HCT116 (cell line): ENCODE data around the gene TDRD12. TPM values are rescaled to one million over a fixed set of nuclear protein-coding genes. Genes with fewer than 3 reads are reported as not detected.

Source experiments
- ATAC-seq: fragments of 200-7000 bp; cut with Tn5 transposase; 2 replicates; pipeline ENCODE4 v1.9.1; 2020; ENCODE audit warnings: mild to moderate bottlenecking, moderate library complexity
- BruUV-seq: library from RNA; stranded (reverse); fragments of 400-500 nt; replicated peaks from 2 replicates; lab custom pipeline; 2021; lab: Mats Ljungman, UMichigan
- CTCF ChIA-PET: fragments of 300-600 bp; sonication (Branson Sonifier 250); formaldehyde crosslinking; loops from one replicate; lab custom pipeline; 2021; ENCODE audit warnings: antibody characterized with exemption; lab: Charles Lee
- POLR2A ChIA-PET: fragments of 300-600, 350-600 bp; sonication (Branson Sonifier 250); formaldehyde crosslinking; loops from one replicate; lab custom pipeline; 2021; ENCODE audit warnings: antibody characterized with exemption; lab: Charles Lee
- RAD21 ChIA-PET, 2 experiments: fragments of 300-600 bp; sonication (Branson Sonifier 250); formaldehyde crosslinking; loops; one replicate each; lab custom pipeline; 2023; ENCODE audit warnings: low total read pairs in 2 of 2; ENCODE audit not compliant: uncharacterized antibody in 2 of 2, unreplicated experiment in 2 of 2, low non-redundant PET in 1 of 2; lab: Charles Lee
- DNase-seq: peaks from one replicate; pipeline ENCODE4 v3.0.0-alpha.2; 2010; ENCODE audit warnings: low read depth, low spot score
- H2AFZ ChIP-seq: fragments of 200-600 bp; shearing (Covaris generic), sonication (generic); 2 replicates; pipeline ENCODE4 v1.6.1; 2017; ENCODE audit warnings: low read depth, mixed run types, mixed read lengths, antibody characterized with exemption, low read length; ENCODE audit not compliant: poor library complexity, severe bottlenecking
- H3K27ac ChIP-seq: 2 replicates; pipeline ENCODE4 v1.5.1; 2012; ENCODE audit warnings: low read depth, low read length
- H3K27me3 ChIP-seq: fragments of 200-600 bp; sonication (generic); 2 replicates; pipeline ENCODE4 v1.6.1; 2016; ENCODE audit warnings: mixed run types, low read length, mixed read lengths; ENCODE audit not compliant: insufficient read depth
- H3K36me3 ChIP-seq, 2 experiments: fragments of 200-500 bp in 1 of 2; fragments of 200-600 bp in 1 of 2; sonication (Bioruptor generic) in 1 of 2; sonication (generic) in 1 of 2; 2 replicates each; pipeline versions ENCODE4 v1.5.1 to v1.6.1; 2014 to 2016; ENCODE audit warnings: low read length in 2 of 2, inconsistent platforms in 1 of 2, mixed read lengths in 1 of 2, mixed run types in 1 of 2; ENCODE audit not compliant: insufficient read depth in 2 of 2, control insufficient read depth in 1 of 2
- H3K4me1 ChIP-seq, 2 experiments: fragments of 200-600 bp in 1 of 2; sonication (generic) in 1 of 2; 2 replicates each; pipeline versions ENCODE4 v1.5.1 to v1.6.1; 2012 to 2017; ENCODE audit warnings: low read length in 2 of 2, inconsistent platforms in 1 of 2, mild to moderate bottlenecking in 1 of 2, mixed read lengths in 1 of 2, mixed run types in 1 of 2, moderate library complexity in 1 of 2; ENCODE audit not compliant: insufficient read depth in 2 of 2, control insufficient read depth in 1 of 2
- H3K4me2 ChIP-seq: fragments of 200-600 bp; sonication (generic); 2 replicates; pipeline ENCODE4 v1.6.1; 2017; ENCODE audit warnings: mixed run types, low read length, mixed read lengths
- H3K4me3 ChIP-seq, 2 experiments: fragments of 200-600 bp in 1 of 2; sonication (generic) in 1 of 2; replicated peaks in 1 of 2; 2 replicates each; pipeline ENCODE4 v1.5.1; 2011 to 2016; ENCODE audit warnings: low read length in 2 of 2, control low read depth in 1 of 2, low read depth in 1 of 2, mild to moderate bottlenecking in 1 of 2, mixed read lengths in 1 of 2, mixed run types in 1 of 2
- H3K79me2 ChIP-seq: fragments of 200-600 bp; sonication (generic); 2 replicates; pipeline ENCODE4 v1.6.1; 2017; ENCODE audit warnings: mild to moderate bottlenecking, mixed run types, low read length, moderate library complexity, mixed read lengths; ENCODE audit not compliant: insufficient read depth
- H3K9ac ChIP-seq: fragments of 200-600 bp; sonication (generic); 2 replicates; pipeline ENCODE4 v1.6.1; 2016; ENCODE audit warnings: low read length, mixed read lengths
- H3K9me2 ChIP-seq: fragments of 200-600 bp; sonication (generic), shearing (Covaris generic); 2 replicates; pipeline ENCODE4 v1.6.1; 2017; ENCODE audit warnings: mixed run types, mild to moderate bottlenecking, moderate library complexity; ENCODE audit not compliant: insufficient read depth
- H3K9me3 ChIP-seq, 2 experiments: fragments of 200-500 bp in 1 of 2; fragments of 200-600 bp in 1 of 2; sonication (Bioruptor generic) in 1 of 2; sonication (generic) in 1 of 2; 2 replicates each; pipeline ENCODE4 v1.6.1; 2014 to 2017; ENCODE audit warnings: low read length in 2 of 2, mixed read lengths in 2 of 2, inconsistent platforms in 1 of 2, low read depth in 1 of 2, mild to moderate bottlenecking in 1 of 2, mixed run types in 1 of 2, moderate library complexity in 1 of 2; ENCODE audit not compliant: control insufficient read depth in 1 of 2, insufficient read depth in 1 of 2
- H4K20me1 ChIP-seq: fragments of 200-600 bp; sonication (generic), shearing (Covaris generic); 2 replicates; pipeline ENCODE4 v1.6.1; 2017; ENCODE audit warnings: mixed run types, mild to moderate bottlenecking, moderate library complexity; ENCODE audit not compliant: insufficient read depth
- CBX3 ChIP-seq: IDR thresholded peaks from 2 replicates; pipeline ENCODE4 v1.6.1; 2012; ENCODE audit warnings: low read depth
- CEBPB ChIP-seq: IDR thresholded peaks from 2 replicates; pipeline ENCODE4 v1.6.1; 2012; ENCODE audit warnings: low read depth
- ELF1 ChIP-seq: IDR thresholded peaks from 2 replicates; pipeline ENCODE4 v1.6.1; 2012; ENCODE audit warnings: low read depth, borderline replicate concordance
- EZH2 ChIP-seq: fragments of 200-600 bp; sonication (generic); IDR thresholded peaks from 2 replicates; pipeline ENCODE4 v1.6.1; 2017; ENCODE audit warnings: antibody characterized with exemption, mixed run types
- FOSL1 ChIP-seq: IDR thresholded peaks from 2 replicates; pipeline ENCODE4 v1.6.1; 2012; ENCODE audit warnings: low read depth
- JUND ChIP-seq: IDR thresholded peaks from 2 replicates; pipeline ENCODE4 v1.6.1; 2012
- POLR2A ChIP-seq: IDR thresholded peaks from 2 replicates; pipeline ENCODE4 v1.7.0; 2011; ENCODE audit warnings: borderline replicate concordance; ENCODE audit not compliant: insufficient read depth, insufficient read length; ENCODE audit errors: extremely low read depth
- POLR2AphosphoS5 ChIP-seq: IDR thresholded peaks from 2 replicates; pipeline ENCODE4 v1.6.1; 2011; ENCODE audit warnings: mild to moderate bottlenecking, low read depth, low read length, moderate library complexity
- REST ChIP-seq: IDR thresholded peaks from 2 replicates; pipeline ENCODE4 v1.6.1; 2012; ENCODE audit warnings: low read depth
- SIN3A ChIP-seq: IDR thresholded peaks from 2 replicates; pipeline ENCODE4 v1.6.1; 2012; ENCODE audit warnings: low read depth
- SP1 ChIP-seq: IDR thresholded peaks from 2 replicates; pipeline ENCODE4 v1.6.1; 2012; ENCODE audit warnings: low read depth
- SRF ChIP-seq: IDR thresholded peaks from 2 replicates; pipeline ENCODE4 v1.6.1; 2012; ENCODE audit warnings: low read depth
- ZBTB33 ChIP-seq: IDR thresholded peaks from 2 replicates; pipeline ENCODE4 v1.6.1; 2011; ENCODE audit warnings: mild to moderate bottlenecking, low read length, moderate library complexity; ENCODE audit not compliant: insufficient replicate concordance; ENCODE audit errors: extremely low read depth
- ZNF274 ChIP-seq: fragments of 200-500 bp; sonication (Bioruptor generic); IDR thresholded peaks from 2 replicates; pipeline ENCODE4 v1.6.1; 2014; ENCODE audit warnings: mild to moderate bottlenecking, low read depth, low read length, inconsistent platforms
- intact Hi-C: fragments of 100-400 bp; cut with micrococcal nuclease; formaldehyde crosslinking; loops from 2 replicates; pipeline ENCODE4 v1.10.0; 2022
- total RNA-seq: library from RNA; stranded (reverse); gene quantifications from one replicate; pipeline ENCODE4 v1.2.1, GENCODE V29; 2021; ENCODE audit not compliant: unreplicated experiment

The TDRD12 gene
- total RNA-seq, 1 experiment from 2014 or later: 0.30 TPM

GRCh38 chr19:32824191-32824751 lies 104.7 kb downstream of the TDRD12 start:
- TF ChIP-seq ELF1 (no peak), CEBPB (no peak), REST (no peak), ZBTB33 (no peak), ZNF274 (no peak), EZH2 (no peak), SRF (no peak), POLR2AphosphoS5 (no peak), POLR2A (no peak), SIN3A (no peak), FOSL1 (no peak), CBX3 (no peak), JUND (no peak), SP1 (no peak)
- ChIA-PET RAD21 (interaction anchor here in 1 of 2 experiments (0.5 kb wide), 1 partner anchor 30 kb away, joined by 3 read pairs; no protein-coding TSS in a partner anchor), CTCF (interaction anchor here (0.7 kb wide), 1 partner anchor 127 kb away, joined by 7 read pairs; no protein-coding TSS in a partner anchor), POLR2A (no interaction called here)
- Histone ChIP-seq H3K4me3 (no peak overlapping the region), H3K9ac (no peak overlapping the region), H4K20me1 (no peaks in the 10 kb centered on the region), H3K4me1 (no peaks in the 10 kb centered on the region), H3K27ac (no peak overlapping the region), H3K79me2 (no peaks in the 10 kb centered on the region), H2AFZ (no peak overlapping the region), H3K36me3 (no peaks in the 10 kb centered on the region), H3K4me2 (no peak overlapping the region), H3K27me3 (no peaks in the 10 kb centered on the region), H3K9me3 (no peaks in the 10 kb centered on the region), H3K9me2 (no peaks in the 10 kb centered on the region)
- DNase-seq: no peak
- BruUV-seq: no TSS peak
- intact Hi-C loops: no loop called here
- no peak for ATAC-seq
